ENCODE measurements around the gene RNF213.

RNF213 gene

GRCh38 chr17:80237386-80237785 is 23.3 kb upstream of the RNF213 start:
- TF ChIP-seq GATA3 (IDR thresholded peaks at IDR 0.05; ENCODE audit: low read depth, low read length) (no peak), GATA2 (IDR thresholded peaks at IDR 0.05; ENCODE audit: low read depth, low read length) (no peak)

GRCh38 chr17:80242505-80242904 is 18.1 kb upstream of the RNF213 start:
- TF ChIP-seq GATA2 (IDR thresholded peaks at IDR 0.05; ENCODE audit: low read depth, low read length) (no peak), GATA3 (IDR thresholded peaks at IDR 0.05; ENCODE audit: low read depth, low read length) (no peak)

- TF ChIP-seq GATA3 (IDR thresholded peaks at IDR 0.05; ENCODE audit: low read depth, low read length), result no peak
Observed at GRCh38 chr17:80243526-80244433, 16.9 kb upstream of the RNF213 start.

- TF ChIP-seq GATA2 (IDR thresholded peaks at IDR 0.05; ENCODE audit: low read depth, low read length), result no peak
- no peak for TF ChIP-seq GATA3 (IDR thresholded peaks at IDR 0.05; ENCODE audit: low read depth, low read length)
Observed at GRCh38 chr17:80244871-80245509, 15.7 kb upstream of the RNF213 start.

GRCh38 chr17:80245566-80246265 is 14.9 kb upstream of the RNF213 start:
- TF ChIP-seq GATA2 (IDR thresholded peaks at IDR 0.05; ENCODE audit: low read depth, low read length) (no peak), GATA3 (IDR thresholded peaks at IDR 0.05; ENCODE audit: low read depth, low read length) (no peak)

- TF ChIP-seq GATA3 (IDR thresholded peaks at IDR 0.05; ENCODE audit: low read depth, low read length) (no peak), GATA2 (IDR thresholded peaks at IDR 0.05; ENCODE audit: low read depth, low read length) (no peak)
Observed at GRCh38 chr17:80246266-80246681, 14.4 kb upstream of the RNF213 start.

GRCh38 chr17:80246726-80247125 is 13.9 kb upstream of the RNF213 start:
- TF ChIP-seq GATA2 (IDR thresholded peaks at IDR 0.05; ENCODE audit: low read depth, low read length) (no peak), GATA3 (IDR thresholded peaks at IDR 0.05; ENCODE audit: low read depth, low read length) (no peak)

GRCh38 chr17:80247561-80247960 is 13.1 kb upstream of the RNF213 start:
- TF ChIP-seq GATA3 (IDR thresholded peaks at IDR 0.05; ENCODE audit: low read depth, low read length), result no peak
- no peak for TF ChIP-seq GATA2 (IDR thresholded peaks at IDR 0.05; ENCODE audit: low read depth, low read length)

GRCh38 chr17:80248001-80248893 is 12.4 kb upstream of the RNF213 start:
- no peak for TF ChIP-seq GATA2 (IDR thresholded peaks at IDR 0.05; ENCODE audit: low read depth, low read length)
- no peak for TF ChIP-seq GATA3 (IDR thresholded peaks at IDR 0.05; ENCODE audit: low read depth, low read length)

- no peak for TF ChIP-seq GATA3 (IDR thresholded peaks at IDR 0.05; ENCODE audit: low read depth, low read length)
- TF ChIP-seq GATA2 (IDR thresholded peaks at IDR 0.05; ENCODE audit: low read depth, low read length), result no peak
Observed at GRCh38 chr17:80248894-80249710, 11.6 kb upstream of the RNF213 start.

GRCh38 chr17:80251966-80252365 is 8.7 kb upstream of the RNF213 start:
- TF ChIP-seq GATA2 (IDR thresholded peaks at IDR 0.05; ENCODE audit: low read depth, low read length), result no peak
- no peak for TF ChIP-seq GATA3 (IDR thresholded peaks at IDR 0.05; ENCODE audit: low read depth, low read length)

GRCh38 chr17:80252871-80253270 is 7.8 kb upstream of the RNF213 start:
- no peak for TF ChIP-seq GATA2 (IDR thresholded peaks at IDR 0.05; ENCODE audit: low read depth, low read length)
- no peak for TF ChIP-seq GATA3 (IDR thresholded peaks at IDR 0.05; ENCODE audit: low read depth, low read length)
